Activated B cell treated with CpG ODN at 0.5 μM for 24 hours (primary cell): ENCODE data around the gene SPATS2. TPM values are rescaled to one million over a fixed set of nuclear protein-coding genes. Genes with fewer than 3 reads are reported as not detected.

Source experiments
- ATAC-seq: fragments of 200-7000 bp; cut with Tn5 transposase; one replicate; pipeline ENCODE4 v1.10.0; 2021; ENCODE audit warnings: low read depth, mild to moderate bottlenecking, moderate library complexity
- CTCF ChIA-PET: fragments of 350-600 bp; sonication (Branson Sonifier 250); formaldehyde crosslinking; loops from one replicate; lab custom pipeline; 2021; ENCODE audit warnings: antibody characterized with exemption; lab: Charles Lee
- POLR2A ChIA-PET: fragments of 350-600 bp; sonication (Branson Sonifier 250); formaldehyde crosslinking; loops from one replicate; lab custom pipeline; 2021; ENCODE audit warnings: antibody characterized with exemption; lab: Charles Lee
- DNase-seq: peaks from one replicate; pipeline ENCODE4 v3.0.0; 2022
- H3K27ac Mint-ChIP-seq: one replicate; pipeline ENCODE4 v1.8.0; 2020; ENCODE audit warnings: mixed read lengths
- H3K27me3 Mint-ChIP-seq: one replicate; pipeline ENCODE4 v1.8.0; 2021; ENCODE audit warnings: mixed read lengths
- H3K36me3 Mint-ChIP-seq: one replicate; pipeline ENCODE4 v1.8.0; 2021; ENCODE audit warnings: low read depth, mixed read lengths
- H3K4me1 Mint-ChIP-seq: one replicate; pipeline ENCODE4 v1.8.0; 2021; ENCODE audit warnings: mixed read lengths
- H3K4me3 Mint-ChIP-seq: one replicate; pipeline ENCODE4 v1.8.0; 2020; ENCODE audit warnings: mild to moderate bottlenecking, mixed read lengths
- H3K9me3 Mint-ChIP-seq: one replicate; pipeline ENCODE4 v1.8.0; 2020; ENCODE audit warnings: mixed read lengths
- intact Hi-C: fragments of 100-400 bp; cut with micrococcal nuclease; formaldehyde crosslinking; loops from one replicate; pipeline ENCODE4 v1.15.1; 2024
- total RNA-seq: library from RNA; stranded (reverse); gene quantifications from 2 replicates; pipeline ENCODE4 v1.2.3, GENCODE V29; 2022
- TF ChIP-seq, protein P1 (sequence below): fragments of 200-600 bp; IDR thresholded peaks from one replicate; pipeline ENCODE4 v1.8.0; 2022; ENCODE audit warnings: antibody characterized with exemption, mild to moderate bottlenecking

The SPATS2 gene
- total RNA-seq, 1 donor from 2014 or later = 18.9 TPM

DNA sequence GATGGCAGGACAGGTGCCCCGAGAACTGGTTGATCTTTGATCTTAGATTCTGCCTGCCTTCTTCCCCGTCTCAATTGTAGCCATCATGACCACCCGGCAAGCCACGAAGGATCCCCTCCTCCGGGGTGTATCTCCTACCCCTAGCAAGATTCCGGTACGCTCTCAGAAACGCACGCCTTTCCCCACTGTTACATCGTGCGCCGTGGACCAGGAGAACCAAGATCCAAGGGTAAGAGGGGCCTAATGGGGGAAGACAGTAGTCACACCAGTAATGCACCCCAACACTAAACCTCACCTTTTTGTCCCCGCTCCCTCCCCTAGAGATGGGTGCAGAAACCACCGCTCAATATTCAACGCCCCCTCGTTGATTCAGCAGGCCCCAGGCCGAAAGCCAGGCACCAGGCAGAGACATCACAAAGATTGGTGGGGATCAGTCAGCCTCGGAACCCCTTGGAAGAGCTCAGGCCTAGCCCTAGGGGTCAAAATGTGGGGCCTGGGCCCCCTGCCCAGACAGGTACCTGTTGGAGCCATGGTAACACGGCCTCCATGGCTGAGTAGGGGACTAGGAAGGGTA is 43.7 kb upstream of the SPATS2 start:
- Mint-ChIP-seq H3K27ac (peak overlapping the region; percentile 73), H3K4me3 (peak overlapping the region; percentile 94), H3K9me3 (no peaks in the 10 kb centered on the region), H3K36me3 (no peaks in the 10 kb centered on the region), H3K4me1 (peaks cover 18% of the 10 kb centered on the region), H3K27me3 (no peaks in the 10 kb centered on the region)
- POLR2A ChIA-PET = interaction anchor here (0.6 to 2.0 kb wide), 8 partner anchors 11 to 787 kb away, joined by 3 to 14 read pairs (median 6); partner anchors contain the start of genes PRPH, SPATS2, TMBIM6 and TUBA1C
- DNase-seq (no peak), ATAC-seq (no peak)
- CTCF ChIA-PET = interaction anchor here (2.0 to 3.3 kb wide), 3 partner anchors 8 to 24 kb away, joined by 8 to 12 read pairs (median 9); partner anchors contain the start of gene DNAJC22
- TF ChIP-seq, protein P1, sequence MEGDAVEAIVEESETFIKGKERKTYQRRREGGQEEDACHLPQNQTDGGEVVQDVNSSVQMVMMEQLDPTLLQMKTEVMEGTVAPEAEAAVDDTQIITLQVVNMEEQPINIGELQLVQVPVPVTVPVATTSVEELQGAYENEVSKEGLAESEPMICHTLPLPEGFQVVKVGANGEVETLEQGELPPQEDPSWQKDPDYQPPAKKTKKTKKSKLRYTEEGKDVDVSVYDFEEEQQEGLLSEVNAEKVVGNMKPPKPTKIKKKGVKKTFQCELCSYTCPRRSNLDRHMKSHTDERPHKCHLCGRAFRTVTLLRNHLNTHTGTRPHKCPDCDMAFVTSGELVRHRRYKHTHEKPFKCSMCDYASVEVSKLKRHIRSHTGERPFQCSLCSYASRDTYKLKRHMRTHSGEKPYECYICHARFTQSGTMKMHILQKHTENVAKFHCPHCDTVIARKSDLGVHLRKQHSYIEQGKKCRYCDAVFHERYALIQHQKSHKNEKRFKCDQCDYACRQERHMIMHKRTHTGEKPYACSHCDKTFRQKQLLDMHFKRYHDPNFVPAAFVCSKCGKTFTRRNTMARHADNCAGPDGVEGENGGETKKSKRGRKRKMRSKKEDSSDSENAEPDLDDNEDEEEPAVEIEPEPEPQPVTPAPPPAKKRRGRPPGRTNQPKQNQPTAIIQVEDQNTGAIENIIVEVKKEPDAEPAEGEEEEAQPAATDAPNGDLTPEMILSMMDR = no peak
- intact Hi-C loops = loop anchor here (1.0 kb wide), 4 partner anchors 14 to 299 kb away; partner anchors contain the start of genes C1QL4, SPATS2 and TUBA1C

DNA sequence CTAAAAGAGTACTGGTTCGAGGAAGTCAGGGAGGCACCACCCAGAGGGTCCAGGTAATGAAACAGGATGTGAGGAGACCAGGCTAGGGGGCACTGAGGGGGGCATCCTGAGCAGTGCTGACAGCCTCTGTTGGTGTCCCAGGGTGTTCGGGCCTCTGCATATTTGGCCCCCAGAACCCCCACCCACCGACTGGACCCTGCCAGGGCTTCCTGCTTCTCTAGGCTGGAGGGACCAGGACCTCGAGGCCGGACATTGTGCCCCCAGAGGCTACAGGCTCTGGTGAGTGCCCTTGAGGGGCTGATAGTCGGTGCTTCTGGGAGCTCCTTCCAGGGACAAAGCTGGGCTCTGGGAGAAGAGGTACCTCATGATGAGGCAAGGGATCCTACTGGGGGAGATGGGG is 41.7 kb upstream of the SPATS2 start:
- intact Hi-C loops = no loop called here
- TF ChIP-seq, protein P1 = no peak
- ChIA-PET POLR2A (no interaction called here), CTCF (interaction anchor here (1.1 kb wide), 1 partner anchor 16 kb away, joined by 3 read pairs; no protein-coding TSS in a partner anchor)
- no peaks in the 10 kb centered on the region for H3K36me3 Mint-ChIP-seq
- H3K27me3 Mint-ChIP-seq = no peaks in the 10 kb centered on the region
- DNase-seq (no peak), ATAC-seq (no peak)
- H3K9me3 Mint-ChIP-seq = no peaks in the 10 kb centered on the region
- H3K27ac Mint-ChIP-seq = no peak overlapping the region
- no peak overlapping the region for H3K4me3 Mint-ChIP-seq
- H3K4me1 Mint-ChIP-seq = peaks cover 18% of the 10 kb centered on the region

DNA sequence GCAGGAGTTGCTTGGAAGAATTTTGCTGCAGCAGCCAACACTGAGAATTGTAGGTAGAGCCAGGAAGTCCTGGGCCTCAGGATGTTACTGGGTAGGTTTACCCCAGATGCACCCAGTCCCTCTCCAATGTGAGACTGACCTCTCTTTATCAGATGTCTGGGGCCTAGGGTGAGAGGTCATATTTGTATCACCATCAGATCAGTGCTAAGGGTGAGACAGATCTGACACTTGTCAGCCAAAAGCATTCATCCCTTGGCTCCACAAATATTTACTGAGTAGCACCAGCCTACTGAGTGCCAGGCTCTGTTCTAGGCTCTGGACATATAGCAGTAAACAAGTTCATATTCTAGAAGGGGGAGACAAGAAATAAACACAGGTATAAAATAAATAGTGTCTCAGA is 39.9 kb upstream of the SPATS2 start:
- CTCF ChIA-PET = no interaction called here
- no peaks in the 10 kb centered on the region for H3K36me3 Mint-ChIP-seq
- H3K9me3 Mint-ChIP-seq = no peaks in the 10 kb centered on the region
- DNase-seq (no peak), ATAC-seq (no peak)
- intact Hi-C loops = no loop called here
- TF ChIP-seq, protein P1 = no peak
- H3K27ac Mint-ChIP-seq = no peak overlapping the region
- peaks cover 10% of the 10 kb centered on the region for H3K27me3 Mint-ChIP-seq
- H3K4me3 Mint-ChIP-seq = no peak overlapping the region
- POLR2A ChIA-PET = no interaction called here
- peaks cover 11% of the 10 kb centered on the region for H3K4me1 Mint-ChIP-seq

DNA sequence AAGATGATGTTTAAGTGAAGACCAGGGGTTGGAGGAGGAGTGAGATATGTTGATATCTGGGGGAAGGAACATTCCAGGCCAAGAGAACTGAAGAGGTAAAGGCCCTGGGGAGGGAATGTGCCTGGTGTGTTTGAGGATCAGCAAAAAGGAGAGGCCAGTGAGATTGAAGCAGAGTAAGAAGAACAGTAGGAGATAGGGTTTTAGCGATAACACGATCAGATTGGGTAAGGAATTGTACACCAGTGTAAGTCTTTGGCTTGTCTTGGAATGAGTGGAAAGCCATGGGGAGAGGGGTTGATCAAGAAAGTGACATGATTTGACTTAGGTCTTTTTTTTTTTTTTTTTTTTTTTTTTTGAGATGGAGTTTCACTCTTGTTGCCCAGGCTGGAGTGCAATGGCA is 39.4 kb upstream of the SPATS2 start:
- ChIA-PET CTCF (no interaction called here), POLR2A (interaction anchor here (0.7 kb wide), 1 partner anchor 19 kb away, joined by 6 read pairs; no protein-coding TSS in a partner anchor)
- Mint-ChIP-seq H3K4me3 (no peak overlapping the region), H3K27ac (no peak overlapping the region), H3K9me3 (no peaks in the 10 kb centered on the region), H3K27me3 (peaks cover 15% of the 10 kb centered on the region), H3K36me3 (no peaks in the 10 kb centered on the region), H3K4me1 (peaks cover 12% of the 10 kb centered on the region)
- TF ChIP-seq, protein P1 = no peak
- ATAC-seq (no peak), DNase-seq (no peak)
- intact Hi-C loops = no loop called here

DNA sequence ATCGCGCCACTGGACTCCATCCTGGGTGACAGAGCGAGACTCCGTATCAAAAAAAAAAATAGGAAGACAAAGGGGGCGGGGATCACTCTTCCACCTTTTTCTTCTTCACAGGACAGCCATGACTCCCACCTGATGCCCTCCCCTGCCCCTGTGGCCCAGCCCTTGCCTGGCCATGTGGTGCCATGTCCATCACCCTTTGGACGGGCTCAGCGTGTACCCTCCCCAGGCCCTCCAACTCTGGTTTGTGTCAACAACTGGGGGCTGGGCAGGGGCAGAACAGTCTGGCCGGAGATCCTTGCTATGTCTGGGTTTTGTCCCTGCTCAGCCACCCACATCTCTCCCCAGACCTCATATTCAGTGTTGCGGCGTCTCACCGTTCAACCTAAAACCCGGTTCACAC is 38.4 kb upstream of the SPATS2 start:
- Mint-ChIP-seq H3K36me3 (no peaks in the 10 kb centered on the region), H3K4me1 (peaks cover 8% of the 10 kb centered on the region), H3K9me3 (no peaks in the 10 kb centered on the region), H3K27me3 (peaks cover 19% of the 10 kb centered on the region), H3K27ac (no peak overlapping the region), H3K4me3 (no peak overlapping the region)
- DNase-seq (no peak), ATAC-seq (no peak)
- intact Hi-C loops = no loop called here
- TF ChIP-seq, protein P1 = no peak
- ChIA-PET POLR2A (no interaction called here), CTCF (no interaction called here)
